ENCODE results near the gene UBE2Q2. TPM values are rescaled to one million over a fixed set of nuclear protein-coding genes. Genes with fewer than 3 reads are reported as not detected.
A peak's percentile ranks its signal among the peaks of the same experiment; 100 is the strongest.

UBE2Q2 gene
- total and polyA plus RNA-seq, 2 of the 4 experiments (the other 2 are of a cell fraction), result 18.0 to 28.9 TPM

- no peak overlapping the region for H3K4me2 ChIP-seq (ENCODE audit: low read depth, low read length)
- dilution Hi-C loops (cut with HindIII; ENCODE audit: low sequenced_read_pairs, unreplicated experiment), result no loop called here
- H3K4me3 ChIP-seq (ENCODE audit: insufficient read depth, low read depth, low read length), result no peak overlapping the region
- no peak overlapping the region for H2BK20ac ChIP-seq (ENCODE audit: low read depth, low read length)
- WGBS, 2 experiments (ENCODE audit: extremely low coverage in 2 of 2, insufficient read length in 1 of 2), result no CpG with 5 or more reads among the region's 2 CpGs
- no TSS peak for BruUV-seq (replicated peaks)
- no peak for TF ChIP-seq BHLHE40 (IDR thresholded peaks at IDR 0.05; ENCODE audit: low read depth, low read length)
- TF ChIP-seq FOS (IDR thresholded peaks at IDR 0.05; ENCODE audit: low read depth, low read length), result no peak
- TF ChIP-seq, protein P1, sequence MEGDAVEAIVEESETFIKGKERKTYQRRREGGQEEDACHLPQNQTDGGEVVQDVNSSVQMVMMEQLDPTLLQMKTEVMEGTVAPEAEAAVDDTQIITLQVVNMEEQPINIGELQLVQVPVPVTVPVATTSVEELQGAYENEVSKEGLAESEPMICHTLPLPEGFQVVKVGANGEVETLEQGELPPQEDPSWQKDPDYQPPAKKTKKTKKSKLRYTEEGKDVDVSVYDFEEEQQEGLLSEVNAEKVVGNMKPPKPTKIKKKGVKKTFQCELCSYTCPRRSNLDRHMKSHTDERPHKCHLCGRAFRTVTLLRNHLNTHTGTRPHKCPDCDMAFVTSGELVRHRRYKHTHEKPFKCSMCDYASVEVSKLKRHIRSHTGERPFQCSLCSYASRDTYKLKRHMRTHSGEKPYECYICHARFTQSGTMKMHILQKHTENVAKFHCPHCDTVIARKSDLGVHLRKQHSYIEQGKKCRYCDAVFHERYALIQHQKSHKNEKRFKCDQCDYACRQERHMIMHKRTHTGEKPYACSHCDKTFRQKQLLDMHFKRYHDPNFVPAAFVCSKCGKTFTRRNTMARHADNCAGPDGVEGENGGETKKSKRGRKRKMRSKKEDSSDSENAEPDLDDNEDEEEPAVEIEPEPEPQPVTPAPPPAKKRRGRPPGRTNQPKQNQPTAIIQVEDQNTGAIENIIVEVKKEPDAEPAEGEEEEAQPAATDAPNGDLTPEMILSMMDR (conservative IDR thresholded peaks at IDR 0.05; ENCODE audit: low read depth, low read length), result no peak
- TF ChIP-seq, protein P2, sequence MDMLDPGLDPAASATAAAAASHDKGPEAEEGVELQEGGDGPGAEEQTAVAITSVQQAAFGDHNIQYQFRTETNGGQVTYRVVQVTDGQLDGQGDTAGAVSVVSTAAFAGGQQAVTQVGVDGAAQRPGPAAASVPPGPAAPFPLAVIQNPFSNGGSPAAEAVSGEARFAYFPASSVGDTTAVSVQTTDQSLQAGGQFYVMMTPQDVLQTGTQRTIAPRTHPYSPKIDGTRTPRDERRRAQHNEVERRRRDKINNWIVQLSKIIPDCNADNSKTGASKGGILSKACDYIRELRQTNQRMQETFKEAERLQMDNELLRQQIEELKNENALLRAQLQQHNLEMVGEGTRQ (IDR thresholded peaks at IDR 0.05; ENCODE audit: low read depth, low read length), result no peak
- no peak for TF ChIP-seq CEBPB (IDR thresholded peaks at IDR 0.05; ENCODE audit: low read depth, low read length)
- TF ChIP-seq POLR2A (IDR thresholded peaks at IDR 0.05; ENCODE audit: low read depth, low read length), result no peak
- TF ChIP-seq NFE2L2 (IDR thresholded peaks at IDR 0.05; ENCODE audit: low read depth, low read length), result no peak
- no peak for TF ChIP-seq RAD21 (IDR thresholded peaks at IDR 0.05; ENCODE audit: low read length)
- TF ChIP-seq RFX5 (IDR thresholded peaks at IDR 0.05; ENCODE audit: low read depth, low read length), result no peak
- no peak for TF ChIP-seq CHD1 (IDR thresholded peaks at IDR 0.05; ENCODE audit: low read depth, low read length)
- TF ChIP-seq SMC3 (IDR thresholded peaks at IDR 0.05; ENCODE audit: low read depth, low read length), result no peak
- TF ChIP-seq MAFK (IDR thresholded peaks at IDR 0.05; ENCODE audit: low read depth, low read length), result no peak
- TF ChIP-seq MXI1 (IDR thresholded peaks at IDR 0.05; ENCODE audit: borderline replicate concordance, low read depth, low read length), result no peak
- H3K4me1 ChIP-seq (ENCODE audit: control insufficient read depth, insufficient read depth, low read length), result no peaks in the 10 kb centered on the region
- no peak overlapping the region; the same call in 1 of the 2 replicates for H3K23ac ChIP-seq (ENCODE audit: low read depth, low read length)
- in situ Hi-C loops (cut with MboI; ENCODE audit: low sequenced_read_pairs), result loop anchor here (10.0 kb wide), 1 partner anchor 334 kb away; no protein-coding TSS in a partner anchor
- H3K27ac ChIP-seq (ENCODE audit: insufficient read depth, low read length), result no peak overlapping the region
- 0 out of 2 replicates have a peak, but pooled peaks cover 2% of the 10 kb centered on the region for H3K9me1 ChIP-seq (ENCODE audit: insufficient read depth, low read length)
- peaks cover 3% of the 10 kb centered on the region; the same call in 1 of the 2 replicates for H3K9me3 ChIP-seq (ENCODE audit: control insufficient read depth, insufficient read depth, low read length)
- H3K79me1 ChIP-seq (ENCODE audit: low read depth in 1 of 2, low read length in 2 of 2), result no peaks in the 10 kb centered on the region
- ATAC-seq (ENCODE audit: low read depth) (no peak), DNase-seq (no peak)
- CTCF ChIA-PET, result interaction anchor here (0.6 to 1.0 kb wide), 2 partner anchors 110 to 1055 kb away, joined by 3 read pairs; no protein-coding TSS in a partner anchor
- H2BK5ac ChIP-seq (ENCODE audit: low read depth, low read length, poor library complexity, severe bottlenecking), result no peak overlapping the region
- H2AFZ ChIP-seq (replicated peaks; ENCODE audit: low read length, poor library complexity), result peak overlapping the region; percentile 23
- no peak overlapping the region for H4K5ac ChIP-seq (ENCODE audit: low read depth, low read length)
- no peaks in the 10 kb centered on the region for H3K36me3 ChIP-seq (ENCODE audit: control insufficient read depth, insufficient read depth, low read length)
- no peak overlapping the region for H2AK9ac ChIP-seq (replicated peaks; ENCODE audit: low read depth, low read length, poor library complexity)
- POLR2A ChIA-PET (ENCODE audit: unreplicated experiment), result no interaction called here
- no peak overlapping the region for H4K91ac ChIP-seq (ENCODE audit: insufficient read depth, low read depth, low read length)
- H4K20me1 ChIP-seq (ENCODE audit: insufficient read depth, low read length), result no peaks in the 10 kb centered on the region
- H3K14ac ChIP-seq (replicated peaks; ENCODE audit: low read depth, low read length), result no peak overlapping the region; the same call in 1 of the 2 replicates
- no peak overlapping the region for H2BK120ac ChIP-seq (ENCODE audit: low read depth, low read length)
- H4K8ac ChIP-seq (ENCODE audit: low read depth in 2 of 2, low read length in 2 of 2), result no peak overlapping the region
- H3K4ac ChIP-seq (ENCODE audit: low read depth, low read length), result no peak overlapping the region
- intact Hi-C loops (cut with micrococcal nuclease), result loop anchor here (2.0 kb wide), 2 partner anchors 110 to 328 kb away; no protein-coding TSS in a partner anchor
- H3K9ac ChIP-seq (ENCODE audit: low read depth, low read length), result no peak overlapping the region
- H2AK5ac ChIP-seq (ENCODE audit: low read depth, low read length), result no peak overlapping the region
- no peak overlapping the region for H3K18ac ChIP-seq (ENCODE audit: low read depth, low read length)
- H3K27me3 ChIP-seq (ENCODE audit: control insufficient read depth, insufficient read depth, low read length), result peaks cover 17% of the 10 kb centered on the region
- H3K56ac ChIP-seq (ENCODE audit: extremely low read depth, insufficient read depth, low read length), result no peak overlapping the region
- no peak overlapping the region for H2BK15ac ChIP-seq (ENCODE audit: low read depth, low read length)
Observed at GRCh38 chr15:75810874-75811498, 32.3 kb upstream of the UBE2Q2 start.
